HEK293 (cell line): ENCODE measurements around the gene CKLF.

Experiments used
- CTCF ChIA-PET: fragments of 350-600 bp; formaldehyde crosslinking; extraction: SDS; loops from one replicate; lab custom pipeline; 2021; ENCODE audit warnings: antibody characterized with exemption; lab: Yijun Ruan, JAX
- POLR2A ChIA-PET: fragments of 300-600 bp; formaldehyde crosslinking; extraction: SDS; loops from one replicate; lab custom pipeline; 2020; ENCODE audit warnings: antibody characterized with exemption, inconsistent platforms; lab: Yijun Ruan, JAX
- H3K27ac ChIP-seq: fragments of 200-500 bp; sonication (Bioruptor generic); 2 replicates; pipeline ENCODE4 v1.5.1; 2014; ENCODE audit warnings: low read depth, low read length, control low read depth, inconsistent platforms; ENCODE audit errors: extremely low read depth
- H3K36me3 ChIP-seq, 2 experiments: fragments of 200-500 bp in 1 of 2; sonication (Bioruptor generic) in 1 of 2; 1 replicate in 1 of 2; 2 replicates in 1 of 2; pipeline ENCODE4 v1.5.1; 2014 to 2017; ENCODE audit warnings: inconsistent platforms in 2 of 2, low read length in 2 of 2; ENCODE audit not compliant: control insufficient read depth in 2 of 2, insufficient read depth in 1 of 2
- H3K4me1 ChIP-seq: fragments of 200-500 bp; sonication (Bioruptor generic); 2 replicates; pipeline ENCODE4 v1.5.1; 2014; ENCODE audit warnings: mild to moderate bottlenecking, low read length, inconsistent platforms; ENCODE audit not compliant: control insufficient read depth, insufficient read depth
- H3K4me3 ChIP-seq: 2 replicates; pipeline ENCODE4 v1.5.1; 2011; ENCODE audit warnings: low read depth, mild to moderate bottlenecking, control low read depth, low read length, moderate library complexity
- H3K9me3 ChIP-seq: fragments of 200-500 bp; sonication (Bioruptor generic); 2 replicates; pipeline ENCODE4 v1.5.1; 2014; ENCODE audit warnings: low read depth, low read length, inconsistent platforms; ENCODE audit not compliant: control insufficient read depth, insufficient read depth
- HOXA7 ChIP-seq: sonication (generic); formaldehyde crosslinking; IDR thresholded peaks from 2 replicates; pipeline ENCODE4 v1.8.1; 2022; ENCODE audit warnings: missing genetic modification reagents, borderline replicate concordance
- RBAK ChIP-seq: fragments of 450-650 bp; formaldehyde crosslinking; IDR thresholded peaks from 2 replicates; pipeline ENCODE4 v1.5.1; 2016; ENCODE audit warnings: missing biosample characterization, missing genetic modification characterization
- ZBTB21 ChIP-seq: fragments of 450-650 bp; formaldehyde crosslinking; IDR thresholded peaks from 2 replicates; pipeline ENCODE4 v1.5.1; 2017; ENCODE audit warnings: missing biosample characterization, missing genetic modification characterization
- ZFP69B ChIP-seq: fragments of 450-650 bp; formaldehyde crosslinking; IDR thresholded peaks from 2 replicates; pipeline ENCODE4 v1.5.1; 2016; ENCODE audit warnings: missing biosample characterization, missing genetic modification characterization
- ZNF24 ChIP-seq: fragments of 450-650 bp; formaldehyde crosslinking; IDR thresholded peaks from 2 replicates; pipeline ENCODE4 v1.5.1; 2016; ENCODE audit warnings: missing biosample characterization, missing genetic modification characterization
- ZNF366 ChIP-seq: fragments of 450-650 bp; formaldehyde crosslinking; conservative IDR thresholded peaks from 2 replicates; pipeline ENCODE4 v1.5.1; 2016; ENCODE audit warnings: missing biosample characterization, missing genetic modification characterization
- ZNF37A ChIP-seq: fragments of 450-650 bp; IDR thresholded peaks from 2 replicates; pipeline ENCODE4 v1.5.1; 2018; ENCODE audit warnings: missing biosample characterization, missing genetic modification characterization
- ZNF391 ChIP-seq: fragments of 450-650 bp; formaldehyde crosslinking; IDR thresholded peaks from 2 replicates; pipeline ENCODE4 v1.5.1; 2016; ENCODE audit warnings: low read depth, missing biosample characterization, missing genetic modification characterization, borderline replicate concordance
- ZNF549 ChIP-seq: fragments of 450-650 bp; IDR thresholded peaks from 2 replicates; pipeline ENCODE4 v1.5.1; 2018; ENCODE audit warnings: missing biosample characterization, missing genetic modification characterization, mild to moderate bottlenecking, inconsistent platforms, moderate library complexity
- ZNF621 ChIP-seq: fragments of 450-650 bp; formaldehyde crosslinking; IDR thresholded peaks from 2 replicates; pipeline ENCODE4 v1.5.1; 2017; ENCODE audit warnings: missing biosample characterization, missing genetic modification characterization
- ZNF660 ChIP-seq: fragments of 450-650 bp; IDR thresholded peaks from 2 replicates; pipeline ENCODE4 v1.5.1; 2018; ENCODE audit warnings: missing biosample characterization, mild to moderate bottlenecking, missing genetic modification characterization
- ZNF677 ChIP-seq: fragments of 450-650 bp; IDR thresholded peaks from 2 replicates; pipeline ENCODE4 v1.5.0; 2018; ENCODE audit warnings: missing biosample characterization, mild to moderate bottlenecking, missing genetic modification characterization, moderate library complexity
- ZNF707 ChIP-seq: fragments of 450-650 bp; formaldehyde crosslinking; IDR thresholded peaks from 2 replicates; pipeline ENCODE4 v1.5.1; 2016; ENCODE audit warnings: missing biosample characterization, missing genetic modification characterization
- ZNF791 ChIP-seq: fragments of 450-650 bp; formaldehyde crosslinking; IDR thresholded peaks from 2 replicates; pipeline ENCODE4 v1.5.1; 2016; ENCODE audit warnings: missing biosample characterization, missing genetic modification characterization
- ZSCAN23 ChIP-seq: fragments of 450-650 bp; formaldehyde crosslinking; IDR thresholded peaks from 2 replicates; pipeline ENCODE4 v1.5.1; 2016; ENCODE audit warnings: missing biosample characterization, missing genetic modification characterization
- TF ChIP-seq, protein P1 (sequence below): fragments of 450-650 bp; formaldehyde crosslinking; IDR thresholded peaks from 2 replicates; pipeline ENCODE4 v1.5.1; 2016; ENCODE audit warnings: missing biosample characterization, missing genetic modification characterization
- TF ChIP-seq, protein P2 (sequence below): fragments of 450-650 bp; formaldehyde crosslinking; IDR thresholded peaks from 2 replicates; pipeline ENCODE4 v1.5.1; 2016; ENCODE audit warnings: missing biosample characterization, missing genetic modification characterization, borderline replicate concordance
- TF ChIP-seq, protein P3 (sequence below): fragments of 450-650 bp; formaldehyde crosslinking; IDR thresholded peaks from 2 replicates; pipeline ENCODE4 v1.5.1; 2016; ENCODE audit warnings: missing biosample characterization, missing genetic modification characterization
- TF ChIP-seq, protein P4 (sequence below): fragments of 450-650 bp; formaldehyde crosslinking; IDR thresholded peaks from 2 replicates; pipeline ENCODE4 v1.5.1; 2016; ENCODE audit warnings: missing biosample characterization, missing genetic modification characterization
- TF ChIP-seq, protein P5 (sequence below): fragments of 450-650 bp; formaldehyde crosslinking; IDR thresholded peaks from 2 replicates; pipeline ENCODE4 v1.5.1; 2016; ENCODE audit warnings: missing biosample characterization, missing genetic modification characterization
- TF ChIP-seq, protein P6 (sequence below): fragments of 450-650 bp; formaldehyde crosslinking; IDR thresholded peaks from 2 replicates; pipeline ENCODE4 v1.5.1; 2016; ENCODE audit warnings: missing biosample characterization, missing genetic modification characterization

CKLF gene

DNA sequence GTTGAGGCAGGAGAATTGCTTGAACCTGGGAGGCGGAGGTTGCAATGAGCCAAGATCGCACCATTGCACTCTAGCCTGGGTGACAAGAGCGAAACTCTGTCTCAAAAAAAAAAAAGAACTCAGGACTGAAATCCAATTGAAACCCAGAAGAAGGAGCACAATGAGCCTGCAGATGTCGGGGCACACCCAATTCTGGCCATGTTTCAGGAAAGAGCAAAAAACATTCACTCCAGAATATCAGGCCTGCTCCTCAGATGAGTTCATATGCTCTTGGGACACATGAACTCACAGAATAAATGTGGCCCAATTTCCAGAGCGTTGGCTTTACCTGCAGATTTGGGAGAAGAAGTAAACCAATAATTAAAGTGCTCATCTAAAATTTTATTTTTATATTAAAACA is 23.9 kb downstream of the CKLF start:
- CTCF ChIA-PET: interaction anchor here (0.6 to 1.2 kb wide), 2 partner anchors 175 to 1146 kb away, joined by 3 read pairs; partner anchors contain the start of gene DYNC1LI2
- POLR2A ChIA-PET: no interaction called here
- Histone ChIP-seq H3K4me3 (no peak overlapping the region), H3K27ac (no peak overlapping the region), H3K36me3 (no peaks in the 10 kb centered on the region), H3K4me1 (peaks cover 12% of the 10 kb centered on the region), H3K9me3 (no peaks in the 10 kb centered on the region)
- TF ChIP-seq ZFP69B (tag by site-specific recombination) (no peak), ZNF37A (tag by site-specific recombination) (no peak), ZNF621 (tag by site-specific recombination) (no peak), ZNF391 (tag by site-specific recombination) (no peak), ZNF791 (tag by site-specific recombination) (no peak), RBAK (tag by site-specific recombination) (no peak), ZNF24 (tag by site-specific recombination) (no peak)
- TF ChIP-seq, protein P1, sequence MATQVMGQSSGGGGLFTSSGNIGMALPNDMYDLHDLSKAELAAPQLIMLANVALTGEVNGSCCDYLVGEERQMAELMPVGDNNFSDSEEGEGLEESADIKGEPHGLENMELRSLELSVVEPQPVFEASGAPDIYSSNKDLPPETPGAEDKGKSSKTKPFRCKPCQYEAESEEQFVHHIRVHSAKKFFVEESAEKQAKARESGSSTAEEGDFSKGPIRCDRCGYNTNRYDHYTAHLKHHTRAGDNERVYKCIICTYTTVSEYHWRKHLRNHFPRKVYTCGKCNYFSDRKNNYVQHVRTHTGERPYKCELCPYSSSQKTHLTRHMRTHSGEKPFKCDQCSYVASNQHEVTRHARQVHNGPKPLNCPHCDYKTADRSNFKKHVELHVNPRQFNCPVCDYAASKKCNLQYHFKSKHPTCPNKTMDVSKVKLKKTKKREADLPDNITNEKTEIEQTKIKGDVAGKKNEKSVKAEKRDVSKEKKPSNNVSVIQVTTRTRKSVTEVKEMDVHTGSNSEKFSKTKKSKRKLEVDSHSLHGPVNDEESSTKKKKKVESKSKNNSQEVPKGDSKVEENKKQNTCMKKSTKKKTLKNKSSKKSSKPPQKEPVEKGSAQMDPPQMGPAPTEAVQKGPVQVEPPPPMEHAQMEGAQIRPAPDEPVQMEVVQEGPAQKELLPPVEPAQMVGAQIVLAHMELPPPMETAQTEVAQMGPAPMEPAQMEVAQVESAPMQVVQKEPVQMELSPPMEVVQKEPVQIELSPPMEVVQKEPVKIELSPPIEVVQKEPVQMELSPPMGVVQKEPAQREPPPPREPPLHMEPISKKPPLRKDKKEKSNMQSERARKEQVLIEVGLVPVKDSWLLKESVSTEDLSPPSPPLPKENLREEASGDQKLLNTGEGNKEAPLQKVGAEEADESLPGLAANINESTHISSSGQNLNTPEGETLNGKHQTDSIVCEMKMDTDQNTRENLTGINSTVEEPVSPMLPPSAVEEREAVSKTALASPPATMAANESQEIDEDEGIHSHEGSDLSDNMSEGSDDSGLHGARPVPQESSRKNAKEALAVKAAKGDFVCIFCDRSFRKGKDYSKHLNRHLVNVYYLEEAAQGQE (tag by site-specific recombination): no peak
- TF ChIP-seq, protein P2, sequence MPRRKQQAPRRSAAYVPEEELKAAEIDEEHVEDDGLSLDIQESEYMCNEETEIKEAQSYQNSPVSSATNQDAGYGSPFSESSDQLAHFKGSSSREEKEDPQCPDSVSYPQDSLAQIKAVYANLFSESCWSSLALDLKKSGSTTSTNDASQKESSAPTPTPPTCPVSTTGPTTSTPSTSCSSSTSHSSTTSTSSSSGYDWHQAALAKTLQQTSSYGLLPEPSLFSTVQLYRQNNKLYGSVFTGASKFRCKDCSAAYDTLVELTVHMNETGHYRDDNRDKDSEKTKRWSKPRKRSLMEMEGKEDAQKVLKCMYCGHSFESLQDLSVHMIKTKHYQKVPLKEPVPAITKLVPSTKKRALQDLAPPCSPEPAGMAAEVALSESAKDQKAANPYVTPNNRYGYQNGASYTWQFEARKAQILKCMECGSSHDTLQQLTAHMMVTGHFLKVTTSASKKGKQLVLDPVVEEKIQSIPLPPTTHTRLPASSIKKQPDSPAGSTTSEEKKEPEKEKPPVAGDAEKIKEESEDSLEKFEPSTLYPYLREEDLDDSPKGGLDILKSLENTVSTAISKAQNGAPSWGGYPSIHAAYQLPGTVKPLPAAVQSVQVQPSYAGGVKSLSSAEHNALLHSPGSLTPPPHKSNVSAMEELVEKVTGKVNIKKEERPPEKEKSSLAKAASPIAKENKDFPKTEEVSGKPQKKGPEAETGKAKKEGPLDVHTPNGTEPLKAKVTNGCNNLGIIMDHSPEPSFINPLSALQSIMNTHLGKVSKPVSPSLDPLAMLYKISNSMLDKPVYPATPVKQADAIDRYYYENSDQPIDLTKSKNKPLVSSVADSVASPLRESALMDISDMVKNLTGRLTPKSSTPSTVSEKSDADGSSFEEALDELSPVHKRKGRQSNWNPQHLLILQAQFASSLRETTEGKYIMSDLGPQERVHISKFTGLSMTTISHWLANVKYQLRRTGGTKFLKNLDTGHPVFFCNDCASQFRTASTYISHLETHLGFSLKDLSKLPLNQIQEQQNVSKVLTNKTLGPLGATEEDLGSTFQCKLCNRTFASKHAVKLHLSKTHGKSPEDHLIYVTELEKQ (tag by site-specific recombination): no peak
- TF ChIP-seq, protein P3, sequence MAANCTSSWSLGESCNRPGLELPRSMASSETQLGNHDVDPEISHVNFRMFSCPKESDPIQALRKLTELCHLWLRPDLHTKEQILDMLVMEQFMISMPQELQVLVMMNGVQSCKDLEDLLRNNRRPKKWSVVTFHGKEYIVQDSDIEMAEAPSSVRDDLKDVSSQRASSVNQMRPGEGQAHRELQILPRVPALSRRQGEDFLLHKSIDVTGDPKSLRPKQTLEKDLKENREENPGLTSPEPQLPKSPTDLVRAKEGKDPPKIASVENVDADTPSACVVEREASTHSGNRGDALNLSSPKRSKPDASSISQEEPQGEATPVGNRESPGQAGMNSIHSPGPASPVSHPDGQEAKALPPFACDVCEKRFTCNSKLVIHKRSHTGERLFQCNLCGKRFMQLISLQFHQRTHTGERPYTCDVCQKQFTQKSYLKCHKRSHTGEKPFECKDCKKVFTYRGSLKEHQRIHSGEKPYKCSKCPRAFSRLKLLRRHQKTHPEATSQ (tag by site-specific recombination): no peak
- TF ChIP-seq, protein P4, sequence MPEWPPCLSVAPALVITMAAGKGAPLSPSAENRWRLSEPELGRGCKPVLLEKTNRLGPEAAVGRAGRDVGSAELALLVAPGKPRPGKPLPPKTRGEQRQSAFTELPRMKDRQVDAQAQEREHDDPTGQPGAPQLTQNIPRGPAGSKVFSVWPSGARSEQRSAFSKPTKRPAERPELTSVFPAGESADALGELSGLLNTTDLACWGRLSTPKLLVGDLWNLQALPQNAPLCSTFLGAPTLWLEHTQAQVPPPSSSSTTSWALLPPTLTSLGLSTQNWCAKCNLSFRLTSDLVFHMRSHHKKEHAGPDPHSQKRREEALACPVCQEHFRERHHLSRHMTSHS: no peak

DNA sequence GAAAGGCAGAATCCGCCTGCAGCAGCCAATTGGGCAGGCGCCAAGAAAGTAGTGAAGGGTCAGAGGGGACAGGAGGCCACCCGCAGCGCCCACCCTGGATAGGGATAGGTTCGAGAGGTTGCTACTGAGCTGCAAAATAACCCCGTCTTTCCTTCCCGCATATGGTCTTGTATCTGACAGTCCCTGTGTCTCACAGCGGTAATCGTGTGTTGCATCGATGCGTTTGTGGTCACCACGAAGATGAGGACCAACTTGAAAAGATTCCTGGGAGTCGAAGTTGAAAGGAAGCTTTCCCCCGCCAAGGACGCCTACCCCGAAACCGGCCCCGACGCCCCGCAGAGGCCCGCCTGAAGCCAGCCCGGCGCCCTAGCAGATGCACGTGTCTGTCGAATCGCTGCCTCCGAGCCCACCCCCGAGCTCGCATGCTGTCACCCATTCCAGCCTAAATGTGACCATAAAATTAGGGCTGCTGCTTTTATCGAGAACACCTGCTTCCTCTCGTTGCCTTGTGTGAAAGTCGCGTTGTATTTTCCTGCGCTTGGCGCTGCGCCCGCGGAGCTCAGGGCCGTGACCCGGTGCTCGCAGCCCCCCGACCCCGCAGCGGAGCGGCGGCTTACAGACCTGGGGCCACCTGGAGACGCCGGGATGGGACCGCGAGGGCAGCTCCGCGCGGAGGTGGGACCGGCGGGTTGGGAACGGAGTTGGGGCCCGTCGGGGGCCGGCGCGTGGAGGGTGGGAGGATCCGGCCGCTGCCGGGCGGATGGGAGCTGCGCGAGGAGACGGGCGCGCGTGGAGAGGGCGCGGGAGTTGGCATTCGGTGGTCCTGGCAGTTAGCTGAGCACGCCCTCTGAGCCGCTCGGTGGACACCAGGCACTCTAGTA is 26.5 kb downstream of the CKLF start, which contains the start of gene CMTM2:
Gene CMTM2, plus strand, starts transcription at position 813 of the 881 bp plus-strand sequence. CDS start 145 bp downstream, outside the sequence.
- POLR2A ChIA-PET: interaction anchor here (1.1 kb wide), 1 partner anchor 9 kb away, joined by 4 read pairs; no protein-coding TSS in a partner anchor
- H3K27ac ChIP-seq: no peak within 1 kb of the TSS
- H3K4me1 ChIP-seq: peaks cover 12% of the 10 kb centered on the region
- no peak within 1 kb of the TSS for H3K4me3 ChIP-seq
- no peaks in the 10 kb centered on the region for H3K36me3 ChIP-seq
- CTCF ChIA-PET: interaction anchor here (0.6 to 1.6 kb wide), 3 partner anchors 17 to 570 kb away, joined by 3 to 5 read pairs (median 3); no protein-coding TSS in a partner anchor
- H3K9me3 ChIP-seq: no peaks in the 10 kb centered on the region
- TF ChIP-seq HOXA7 (CRISPR knock-in tag): no peak
- no peak for TF ChIP-seq ZSCAN23
- TF ChIP-seq, protein P5, sequence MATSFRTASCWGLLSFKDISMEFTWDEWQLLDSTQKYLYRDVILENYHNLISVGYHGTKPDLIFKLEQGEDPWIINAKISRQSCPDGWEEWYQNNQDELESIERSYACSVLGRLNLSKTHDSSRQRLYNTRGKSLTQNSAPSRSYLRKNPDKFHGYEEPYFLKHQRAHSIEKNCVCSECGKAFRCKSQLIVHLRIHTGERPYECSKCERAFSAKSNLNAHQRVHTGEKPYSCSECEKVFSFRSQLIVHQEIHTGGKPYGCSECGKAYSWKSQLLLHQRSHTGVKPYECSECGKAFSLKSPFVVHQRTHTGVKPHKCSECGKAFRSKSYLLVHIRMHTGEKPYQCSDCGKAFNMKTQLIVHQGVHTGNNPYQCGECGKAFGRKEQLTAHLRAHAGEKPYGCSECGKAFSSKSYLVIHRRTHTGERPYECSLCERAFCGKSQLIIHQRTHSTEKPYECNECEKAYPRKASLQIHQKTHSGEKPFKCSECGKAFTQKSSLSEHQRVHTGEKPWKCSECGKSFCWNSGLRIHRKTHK: no peak
- TF ChIP-seq ZBTB21 (tag by site-specific recombination): no peak
- TF ChIP-seq, protein P6, sequence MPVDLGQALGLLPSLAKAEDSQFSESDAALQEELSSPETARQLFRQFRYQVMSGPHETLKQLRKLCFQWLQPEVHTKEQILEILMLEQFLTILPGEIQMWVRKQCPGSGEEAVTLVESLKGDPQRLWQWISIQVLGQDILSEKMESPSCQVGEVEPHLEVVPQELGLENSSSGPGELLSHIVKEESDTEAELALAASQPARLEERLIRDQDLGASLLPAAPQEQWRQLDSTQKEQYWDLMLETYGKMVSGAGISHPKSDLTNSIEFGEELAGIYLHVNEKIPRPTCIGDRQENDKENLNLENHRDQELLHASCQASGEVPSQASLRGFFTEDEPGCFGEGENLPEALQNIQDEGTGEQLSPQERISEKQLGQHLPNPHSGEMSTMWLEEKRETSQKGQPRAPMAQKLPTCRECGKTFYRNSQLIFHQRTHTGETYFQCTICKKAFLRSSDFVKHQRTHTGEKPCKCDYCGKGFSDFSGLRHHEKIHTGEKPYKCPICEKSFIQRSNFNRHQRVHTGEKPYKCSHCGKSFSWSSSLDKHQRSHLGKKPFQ (tag by site-specific recombination): no peak
- no peak for TF ChIP-seq ZNF660 (tag by site-specific recombination)
- no peak for TF ChIP-seq ZNF707
- TF ChIP-seq ZNF366: no peak
- TF ChIP-seq ZNF677 (tag by site-specific recombination): no peak
- no peak for TF ChIP-seq ZNF549
